ENCODE data around the gene DDHD1.

The DDHD1 gene

GRCh38 chr14:53027562-53027961 lies 125.6 kb downstream of the DDHD1 start:
- no peak for DNase-seq

GRCh38 chr14:53027041-53027440 lies 126.1 kb downstream of the DDHD1 start:
- no peak for DNase-seq

- no peak for DNase-seq
These were observed 129.8 kb downstream of the DDHD1 start for GRCh38 chr14:53023325-53023724.

- no peak for DNase-seq
These were observed 130.5 kb downstream of the DDHD1 start for GRCh38 chr14:53022593-53022992.

- DNase-seq, result no peak
These were observed 132.8 kb downstream of the DDHD1 start for GRCh38 chr14:53020193-53020932.

GRCh38 chr14:53019406-53019805 lies 133.7 kb downstream of the DDHD1 start:
- no peak for DNase-seq

- no peak for DNase-seq
These were observed 135.3 kb downstream of the DDHD1 start for GRCh38 chr14:53017837-53018236.

GRCh38 chr14:53016919-53017318 lies 136.2 kb downstream of the DDHD1 start:
- DNase-seq, result no peak

- DNase-seq, result no peak
These were observed 136.6 kb downstream of the DDHD1 start for GRCh38 chr14:53016491-53016890.

- DNase-seq, result no peak
These were observed 142.1 kb downstream of the DDHD1 start for GRCh38 chr14:53011053-53011462.

- no peak for DNase-seq
These were observed 142.7 kb downstream of the DDHD1 start for GRCh38 chr14:53010193-53011040.

- DNase-seq, result no peak
These were observed 146.1 kb downstream of the DDHD1 start for GRCh38 chr14:53006931-53007562.

GRCh38 chr14:53004976-53005375 lies 148.1 kb downstream of the DDHD1 start:
- no peak for DNase-seq

- no peak for DNase-seq
These were observed 149.3 kb downstream of the DDHD1 start for GRCh38 chr14:53003776-53004175.

- DNase-seq, result no peak
These were observed 150.5 kb downstream of the DDHD1 start for GRCh38 chr14:53002576-53002975.

GRCh38 chr14:53001787-53002378 lies 151.2 kb downstream of the DDHD1 start:
- no peak for DNase-seq

- no peak for DNase-seq
These were observed 154.6 kb downstream of the DDHD1 start for GRCh38 chr14:52998376-52999015.

- DNase-seq, result no peak
These were observed 156.6 kb downstream of the DDHD1 start for GRCh38 chr14:52996493-52996892.

GRCh38 chr14:52995998-52996397 lies 157.1 kb downstream of the DDHD1 start:
- DNase-seq, result no peak

GRCh38 chr14:52992236-52992870 lies 160.8 kb downstream of the DDHD1 start:
- DNase-seq, result no peak

GRCh38 chr14:52988139-52988538 lies 165.0 kb downstream of the DDHD1 start:
- DNase-seq, result no peak

- DNase-seq, result no peak
These were observed 165.6 kb downstream of the DDHD1 start for GRCh38 chr14:52987514-52987913.
